LNCaP clone FGC (cell line): ENCODE results near the gene RNU1-3.
A peak's percentile ranks its signal among the peaks of the same experiment; 100 is the strongest.
"Not testable (repeated sequence)": the region's sequence is repeated elsewhere in the genome, so short reads cannot be mapped to it uniquely, and the experiment has no call there.

Experiments used
- DNase-seq: peaks from one replicate; pipeline ENCODE4 v3.0.0-alpha.2; 2011; ENCODE audit warnings: low read depth
- H3K4me3 ChIP-seq: 2 replicates; pipeline ENCODE4 v1.5.1; 2011; ENCODE audit warnings: mild to moderate bottlenecking, low read depth, low read length, control low read depth
- TF ChIP-seq, protein P1 (sequence below): IDR thresholded peaks from 2 replicates; pipeline ENCODE4 v1.5.1; 2012; ENCODE audit warnings: mild to moderate bottlenecking; ENCODE audit not compliant: control insufficient read depth, insufficient read depth; ENCODE audit errors: extremely low read depth

RNU1-3 gene

DNA sequence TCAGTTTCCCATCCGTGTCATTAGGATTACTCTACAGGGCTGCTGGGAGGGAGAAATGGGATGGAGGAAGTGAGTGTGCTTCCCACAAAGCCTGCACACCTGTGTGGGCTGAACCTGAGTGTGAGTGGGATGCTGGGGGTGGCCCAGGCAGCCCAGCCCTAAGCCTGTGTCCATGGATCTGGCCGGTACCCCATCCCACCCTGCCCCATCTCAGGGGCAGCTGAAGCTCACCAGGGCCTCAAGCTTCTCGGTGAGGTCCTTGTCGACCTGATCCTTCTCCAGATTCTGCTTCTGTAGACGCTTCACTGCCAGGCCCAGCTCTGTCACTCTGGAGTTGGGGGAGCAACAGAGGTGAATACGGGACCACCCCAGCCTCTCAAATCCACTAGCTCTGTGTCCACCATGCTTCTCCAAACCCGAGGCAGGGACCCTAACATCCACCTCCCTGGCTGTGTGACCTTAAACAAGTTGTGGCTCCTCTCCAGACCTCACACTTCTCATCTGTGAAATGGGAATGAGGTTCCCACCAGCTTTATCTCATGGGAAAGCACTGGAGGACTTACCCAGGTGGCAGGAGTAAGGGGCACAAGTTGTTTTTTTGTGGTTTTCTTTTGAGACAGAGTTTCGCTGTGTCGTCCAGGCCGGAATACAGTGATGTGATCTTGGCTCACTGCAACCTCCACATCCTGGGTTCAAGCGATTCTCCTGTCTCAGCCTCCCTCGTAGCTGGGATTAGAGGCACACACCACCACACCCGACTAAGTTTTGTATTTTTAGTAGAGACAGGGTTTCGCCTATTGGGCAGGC, 34.5 kb downstream of the RNU1-3 start:
- not testable (repeated sequence) for DNase-seq

DNA sequence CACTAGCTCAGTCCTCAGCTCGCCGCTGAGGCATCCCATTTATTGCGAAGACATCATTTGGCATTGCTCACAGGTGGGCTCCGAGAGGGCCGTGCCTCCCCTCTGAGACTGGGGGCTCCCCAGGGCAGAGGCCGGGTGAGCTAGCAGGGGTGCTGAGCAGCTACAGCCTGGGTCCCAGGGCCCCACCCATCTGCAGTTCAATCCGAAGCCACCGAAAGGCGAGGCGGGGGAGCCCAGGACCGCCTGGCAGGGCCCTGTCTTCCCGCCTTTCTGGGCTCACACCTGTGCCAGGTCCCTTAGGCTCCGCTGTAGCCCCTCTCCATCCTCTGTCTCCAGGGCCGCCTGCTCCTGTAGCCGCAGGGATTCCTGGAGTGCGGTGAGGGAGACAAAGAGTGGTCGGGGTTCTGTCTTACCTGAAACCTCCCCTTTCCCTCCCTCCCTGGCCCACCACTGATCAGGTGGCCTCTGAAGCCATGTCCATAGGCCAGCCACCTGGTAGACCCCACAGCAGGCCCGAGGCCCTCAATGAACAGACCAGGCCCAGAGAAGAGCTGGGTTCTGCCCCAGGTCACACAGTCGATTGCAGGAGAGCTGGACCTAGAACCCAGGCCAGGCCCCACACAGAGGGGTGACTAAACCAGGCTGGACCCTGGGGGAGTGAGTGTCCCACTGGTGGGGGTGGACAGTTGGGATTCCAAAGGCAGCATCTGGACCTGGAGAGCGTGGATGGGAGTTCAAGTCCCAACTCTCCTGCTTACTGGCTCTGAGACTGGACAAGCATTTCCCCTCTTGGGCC, 35.3 kb downstream of the RNU1-3 start:
- DNase-seq = no peak
- no peak overlapping the region for H3K4me3 ChIP-seq
- TF ChIP-seq, protein P1, sequence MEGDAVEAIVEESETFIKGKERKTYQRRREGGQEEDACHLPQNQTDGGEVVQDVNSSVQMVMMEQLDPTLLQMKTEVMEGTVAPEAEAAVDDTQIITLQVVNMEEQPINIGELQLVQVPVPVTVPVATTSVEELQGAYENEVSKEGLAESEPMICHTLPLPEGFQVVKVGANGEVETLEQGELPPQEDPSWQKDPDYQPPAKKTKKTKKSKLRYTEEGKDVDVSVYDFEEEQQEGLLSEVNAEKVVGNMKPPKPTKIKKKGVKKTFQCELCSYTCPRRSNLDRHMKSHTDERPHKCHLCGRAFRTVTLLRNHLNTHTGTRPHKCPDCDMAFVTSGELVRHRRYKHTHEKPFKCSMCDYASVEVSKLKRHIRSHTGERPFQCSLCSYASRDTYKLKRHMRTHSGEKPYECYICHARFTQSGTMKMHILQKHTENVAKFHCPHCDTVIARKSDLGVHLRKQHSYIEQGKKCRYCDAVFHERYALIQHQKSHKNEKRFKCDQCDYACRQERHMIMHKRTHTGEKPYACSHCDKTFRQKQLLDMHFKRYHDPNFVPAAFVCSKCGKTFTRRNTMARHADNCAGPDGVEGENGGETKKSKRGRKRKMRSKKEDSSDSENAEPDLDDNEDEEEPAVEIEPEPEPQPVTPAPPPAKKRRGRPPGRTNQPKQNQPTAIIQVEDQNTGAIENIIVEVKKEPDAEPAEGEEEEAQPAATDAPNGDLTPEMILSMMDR = no peak

More for the DNA sequence above, 34.5 kb downstream of the RNU1-3 start:
- H3K4me3 ChIP-seq = not testable (repeated sequence)

DNA sequence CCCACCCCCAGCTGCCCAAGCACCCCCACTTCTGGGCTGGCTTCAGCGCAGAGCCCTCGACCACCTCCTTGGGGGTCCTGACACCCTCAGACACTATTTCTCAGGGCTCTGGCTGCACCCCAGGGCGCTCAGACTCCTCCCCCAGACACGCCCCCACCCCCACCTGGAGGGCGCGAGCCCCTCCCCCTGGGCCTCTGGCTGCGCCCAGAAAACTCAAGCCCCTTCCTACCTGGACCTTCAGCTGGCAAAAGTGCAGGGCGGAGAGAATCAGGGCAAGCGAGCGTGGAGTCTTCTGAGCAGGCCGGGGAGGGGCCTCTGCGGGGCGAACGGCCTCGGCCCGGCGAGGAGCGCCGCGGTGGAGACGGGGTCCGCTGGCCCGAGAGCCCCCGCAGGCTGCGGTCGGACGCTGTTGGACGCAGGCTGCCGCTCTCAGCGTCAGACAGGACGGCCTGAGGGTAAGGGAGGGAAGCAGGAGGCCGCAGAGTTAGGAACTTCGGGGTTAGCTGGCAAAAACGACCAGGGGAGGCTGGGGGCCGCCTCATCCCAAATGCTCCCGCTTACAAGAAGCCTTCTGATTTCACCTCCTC, 36.0 kb downstream of the RNU1-3 start:
- H3K4me3 ChIP-seq = no peak overlapping the region
- no peak for DNase-seq
- TF ChIP-seq, protein P1 = no peak

DNA sequence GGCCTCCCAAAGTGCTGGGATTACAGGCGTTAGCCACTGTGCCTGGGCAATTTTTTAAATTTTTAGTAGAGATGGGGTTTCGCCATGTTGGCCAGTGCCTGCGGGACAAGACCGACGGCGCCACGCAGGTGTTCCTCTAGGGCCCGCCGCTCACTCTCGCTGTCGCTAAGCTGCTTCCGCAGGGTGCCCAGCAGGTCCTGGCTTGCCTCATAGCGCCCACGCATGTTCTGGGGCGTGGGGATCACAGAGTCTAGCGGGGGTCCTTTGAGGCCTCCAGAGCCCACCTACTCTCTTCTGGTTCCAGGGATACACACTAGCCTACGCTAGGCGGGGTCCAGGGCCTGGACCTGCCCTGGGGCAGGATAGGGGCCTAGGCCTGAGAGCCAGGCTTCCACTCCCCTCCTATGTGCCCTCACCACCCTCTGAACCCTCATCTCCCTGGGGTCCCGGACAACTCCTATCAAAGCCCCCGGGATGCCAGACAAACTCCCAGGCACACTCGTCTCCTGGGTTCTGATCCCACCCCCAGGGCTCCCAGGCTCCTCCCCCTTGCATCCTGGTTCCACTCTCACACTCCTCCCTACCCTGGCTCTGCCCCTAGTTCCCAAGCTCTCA, 36.7 kb downstream of the RNU1-3 start:
- H3K4me3 ChIP-seq, DNase-seq: not testable (repeated sequence)

DNA sequence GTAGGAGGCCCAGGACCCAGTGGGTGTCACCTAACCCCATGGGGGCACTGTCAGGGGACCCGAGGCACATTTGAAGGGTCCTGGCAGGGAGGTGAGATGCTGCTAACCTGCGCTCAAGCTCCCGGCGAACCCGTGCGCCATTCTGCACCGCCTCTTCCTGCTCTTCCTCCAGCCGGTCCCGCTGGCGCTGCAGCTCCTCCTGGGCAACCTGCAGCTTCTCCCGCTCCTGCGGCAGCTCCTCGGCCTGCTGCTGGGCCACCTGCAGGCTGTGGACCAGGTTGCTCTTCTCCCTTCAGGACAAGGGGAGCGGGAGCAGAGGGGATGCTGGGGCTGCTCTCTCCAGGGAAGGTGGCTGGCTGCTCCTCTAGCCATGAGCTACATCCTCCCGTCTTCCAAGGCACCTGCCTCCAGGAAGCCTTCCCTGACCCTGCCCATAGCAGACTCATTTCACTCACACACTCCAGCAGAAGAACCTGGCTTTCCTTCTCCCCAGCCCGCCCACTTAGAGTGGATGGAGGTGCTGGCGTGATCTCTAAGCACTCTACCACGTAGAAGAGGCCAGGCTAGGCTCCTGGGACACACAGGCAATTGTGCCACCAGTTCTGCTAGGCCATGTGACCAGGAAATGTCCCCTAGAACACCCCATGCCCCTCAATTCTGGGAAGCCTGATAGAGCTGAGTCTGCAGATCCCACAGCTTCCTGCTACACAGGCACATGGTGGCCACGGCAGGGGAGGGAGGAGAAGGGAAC, 38.2 kb downstream of the RNU1-3 start:
- H3K4me3 ChIP-seq = no peak overlapping the region
- DNase-seq = no peak
- TF ChIP-seq, protein P1 = no peak

DNA sequence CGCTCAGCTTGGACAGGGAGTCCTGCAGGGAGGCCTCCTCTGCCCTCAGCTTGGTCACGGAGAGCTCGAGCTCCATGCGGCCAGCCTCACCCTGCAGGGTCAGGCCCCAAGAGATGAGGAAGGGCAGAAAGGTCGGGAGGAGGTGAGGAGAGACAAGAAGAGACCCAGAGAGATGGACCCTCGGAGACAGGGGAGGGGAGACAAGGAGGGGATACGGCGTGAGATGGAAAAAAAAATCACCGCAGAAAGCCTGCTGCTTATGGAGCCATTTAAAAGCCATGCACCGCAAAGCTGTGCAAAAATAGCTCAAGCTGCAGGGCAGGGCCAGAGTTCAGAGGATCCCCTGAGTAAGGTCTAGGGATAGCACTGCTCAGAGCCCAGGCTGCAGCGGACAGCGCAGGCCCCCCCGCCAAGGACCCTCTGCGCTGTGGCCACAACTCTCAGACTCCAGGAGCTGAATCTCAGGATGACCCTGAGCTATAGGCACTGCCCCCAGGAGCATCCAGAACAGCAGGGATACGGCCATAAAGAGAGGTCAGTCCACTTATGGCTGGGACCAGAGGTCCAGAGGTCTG, 40.3 kb downstream of the RNU1-3 start:
- DNase-seq, H3K4me3 ChIP-seq: not testable (repeated sequence)

DNA sequence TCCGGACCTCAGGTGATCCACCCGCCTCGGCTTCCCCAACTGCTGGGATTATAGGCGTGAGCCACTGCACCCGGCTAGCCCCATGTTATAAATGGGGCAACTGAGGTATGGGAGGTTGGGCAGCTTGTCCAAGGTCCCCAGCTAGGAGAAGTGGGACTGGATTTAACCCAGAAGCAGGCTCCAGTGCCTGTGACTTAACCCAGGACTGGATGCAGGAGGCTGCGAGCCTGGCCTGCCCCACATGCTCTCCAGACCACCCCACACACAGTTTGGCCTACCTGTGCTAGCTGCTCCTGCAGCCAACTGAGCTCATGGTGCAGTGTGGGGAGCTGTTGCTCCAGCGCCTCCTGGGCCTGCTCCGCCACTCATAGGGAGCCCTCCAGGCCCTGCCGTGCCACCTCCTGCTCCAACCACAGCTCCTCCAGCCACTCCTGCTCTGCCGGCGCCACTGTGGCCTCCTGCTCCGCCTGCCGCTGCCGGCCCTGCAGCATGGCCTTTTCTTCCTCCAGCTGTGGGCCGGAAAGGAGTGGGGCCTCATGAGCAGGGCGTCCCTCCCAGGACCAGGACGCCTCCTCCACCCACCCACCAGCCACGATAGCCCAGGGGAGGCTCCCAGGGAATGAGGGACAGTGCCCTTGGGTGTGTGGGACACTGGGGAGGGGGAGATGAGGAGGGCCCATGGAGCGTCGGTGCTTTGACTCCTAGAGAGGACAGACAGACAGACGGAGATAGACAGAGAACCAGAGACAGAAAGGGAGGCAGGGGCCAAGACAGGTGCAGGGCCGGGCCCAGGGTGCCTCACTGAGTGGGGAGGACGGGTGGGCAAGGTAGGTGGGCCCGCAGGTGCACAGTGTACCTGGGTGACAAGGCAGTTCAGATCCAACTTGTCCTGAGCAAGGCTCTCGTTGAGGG, 41.0 kb downstream of the RNU1-3 start:
- no peak for DNase-seq
- no peak overlapping the region for H3K4me3 ChIP-seq
- TF ChIP-seq, protein P1 = no peak

DNA sequence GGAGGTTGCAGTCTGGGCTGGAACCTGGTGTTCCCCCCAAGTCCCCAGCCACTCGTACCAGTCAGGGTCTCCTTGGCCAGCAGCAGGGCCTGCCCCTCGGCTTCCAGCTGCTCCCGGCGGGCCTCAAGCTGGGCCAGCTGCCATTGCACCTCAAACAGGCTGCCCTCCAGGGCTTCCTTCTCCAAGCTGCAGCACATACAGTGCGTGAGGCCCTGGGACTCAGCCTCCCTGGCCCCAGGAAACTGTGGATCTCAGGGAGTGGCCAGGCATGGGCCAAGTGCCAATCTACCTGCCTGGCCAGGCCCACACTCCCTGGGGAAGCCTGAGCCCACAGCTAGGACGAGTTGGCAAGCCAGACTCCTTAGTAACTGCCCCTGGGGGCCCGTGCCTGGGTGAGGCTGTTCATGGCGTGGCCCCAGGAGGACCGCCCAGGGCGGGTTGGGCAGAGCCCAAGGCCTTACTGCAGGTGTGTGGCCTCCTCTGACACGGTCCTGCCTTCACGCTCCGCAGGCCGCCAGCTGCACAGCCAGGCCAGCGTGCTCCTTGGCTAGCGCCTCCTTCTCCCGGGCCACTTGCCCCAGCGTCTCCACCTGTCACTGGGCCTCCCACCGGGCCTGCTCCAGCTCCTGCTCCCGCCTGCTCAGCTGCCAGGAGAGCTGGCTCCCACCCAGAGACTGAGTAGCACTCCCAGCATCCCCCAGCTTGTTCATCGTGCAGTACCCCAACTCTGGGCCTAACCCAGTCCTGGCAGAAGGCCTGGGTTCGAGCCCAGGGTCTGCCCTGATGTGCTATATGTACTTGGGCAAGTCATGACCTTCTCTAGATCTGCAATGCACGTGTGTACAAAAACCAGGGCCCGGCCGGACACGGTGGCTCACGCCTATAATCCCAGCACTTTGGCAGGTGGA, 42.7 kb downstream of the RNU1-3 start:
- not testable (repeated sequence) for H3K4me3 ChIP-seq
- peak; percentile 95 for DNase-seq

DNA sequence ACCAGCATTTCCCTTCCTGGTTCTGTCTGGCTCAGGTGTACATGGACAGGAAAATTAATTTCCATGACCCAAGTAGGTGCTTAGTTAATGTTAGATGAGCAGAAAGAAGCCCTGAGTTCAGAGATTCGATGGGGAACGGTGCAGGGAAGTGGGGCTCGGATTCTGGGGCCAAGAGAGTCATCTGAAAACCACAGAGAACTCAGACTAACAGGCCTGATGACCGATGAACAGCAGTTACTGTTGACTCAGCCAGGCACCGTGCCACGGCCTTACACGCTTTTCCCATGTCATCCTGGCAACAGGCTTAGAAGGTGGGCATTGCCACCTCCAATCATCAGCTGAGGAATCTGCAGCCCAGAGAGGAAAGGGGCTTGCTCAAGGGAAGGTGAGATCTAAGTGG, 43.4 kb downstream of the RNU1-3 start:
- peak; percentile 72 for DNase-seq
- H3K4me3 ChIP-seq = not testable (repeated sequence)

DNA sequence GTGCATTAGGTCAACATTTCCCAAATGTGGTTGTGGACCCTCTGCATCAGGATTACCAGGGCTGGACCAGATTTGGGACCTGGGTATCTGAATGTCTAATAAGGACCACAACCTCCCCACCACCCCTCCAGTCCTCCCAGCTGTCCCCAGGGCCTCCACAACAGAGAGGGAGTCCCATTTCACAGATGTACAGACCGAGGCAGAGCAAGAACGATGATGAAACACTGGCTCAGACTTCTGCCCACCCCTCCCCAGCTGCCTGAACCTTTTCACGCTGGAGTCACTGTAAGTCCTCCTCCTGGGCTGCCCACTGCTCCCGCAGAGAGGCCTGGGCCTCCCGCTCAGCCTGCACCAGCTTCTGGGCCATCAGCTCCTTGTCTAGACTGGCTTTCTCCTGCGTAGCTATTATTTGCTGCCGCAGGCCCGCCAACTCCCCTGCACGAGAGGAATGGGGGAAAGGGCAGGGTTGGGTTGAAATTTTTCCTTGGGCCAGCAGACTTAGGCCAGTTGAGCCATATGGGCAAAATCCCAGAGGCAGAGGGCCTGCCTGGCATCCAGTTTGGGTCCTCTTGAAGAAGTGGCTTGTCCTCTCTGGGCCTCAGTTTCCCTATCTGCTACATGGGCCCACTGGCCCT, 45.0 kb downstream of the RNU1-3 start:
- H3K4me3 ChIP-seq, DNase-seq: not testable (repeated sequence)
